PC-9 (cell line): ENCODE data around the gene MAP3K20.

Source experiments
- CTCF ChIP-seq: fragments of 200-600 bp; sonication (generic); conservative IDR thresholded peaks from 2 replicates; pipeline ENCODE4 v1.6.1; 2017; ENCODE audit warnings: mixed run types, antibody characterized with exemption, mild to moderate bottlenecking, moderate library complexity
- EZH2 ChIP-seq: fragments of 200-600 bp; sonication (generic); IDR thresholded peaks from 2 replicates; pipeline ENCODE4 v1.8.0; 2017; ENCODE audit warnings: antibody characterized with exemption, low read depth

- TF ChIP-seq CTCF (no peak), EZH2 (no peak)
Observed at GRCh38 chr2:173119944-173120343, 44.3 kb downstream of the MAP3K20 start.
